SW480 (cell line): ENCODE data around the gene HSF2BP.
"Not testable (repeated sequence)": the region's sequence is repeated elsewhere in the genome, so short reads cannot be mapped to it uniquely, and the experiment has no call there.

Experiments
- DNase-seq: peaks from one replicate; pipeline ENCODE4 v3.0.0-alpha.2; 2016; ENCODE audit warnings: low spot score

The HSF2BP gene

GRCh38 chr21:43597540-43598250, 61.6 kb downstream of the HSF2BP start:
- no peak for DNase-seq

- peak; percentile 48 for DNase-seq
Measured at GRCh38 chr21:43597052-43597451, 62.2 kb downstream of the HSF2BP start.

- no peak for DNase-seq
Measured at GRCh38 chr21:43596616-43597015, 62.7 kb downstream of the HSF2BP start.

GRCh38 chr21:43595769-43596168, 63.5 kb downstream of the HSF2BP start:
- not testable (repeated sequence) for DNase-seq

- no peak for DNase-seq
Measured at GRCh38 chr21:43593078-43593477, 66.2 kb downstream of the HSF2BP start.

- DNase-seq = peak; percentile 17
Measured at GRCh38 chr21:43591571-43591970, 67.7 kb downstream of the HSF2BP start.

GRCh38 chr21:43590194-43590593, 69.1 kb downstream of the HSF2BP start:
- DNase-seq = no peak

- DNase-seq = no peak
Measured at GRCh38 chr21:43588957-43589356, 70.3 kb downstream of the HSF2BP start.

GRCh38 chr21:43585924-43586413, 73.3 kb downstream of the HSF2BP start:
- peak; percentile 94 for DNase-seq

GRCh38 chr21:43585514-43585913, 73.8 kb downstream of the HSF2BP start:
- DNase-seq = no peak

- no peak for DNase-seq
Measured at GRCh38 chr21:43581453-43581852, 77.8 kb downstream of the HSF2BP start.

GRCh38 chr21:43578677-43579303, 80.5 kb downstream of the HSF2BP start:
- DNase-seq = no peak

GRCh38 chr21:43575473-43575844, 83.8 kb downstream of the HSF2BP start:
- DNase-seq = no peak

GRCh38 chr21:43574741-43575472, 84.4 kb downstream of the HSF2BP start:
- no peak for DNase-seq

- DNase-seq = no peak
Measured at GRCh38 chr21:43573921-43574320, 85.4 kb downstream of the HSF2BP start.

- DNase-seq = no peak
Measured at GRCh38 chr21:43572446-43572845, 86.8 kb downstream of the HSF2BP start.

- no peak for DNase-seq
Measured at GRCh38 chr21:43571976-43572375, 87.3 kb downstream of the HSF2BP start.

GRCh38 chr21:43570195-43570594, 89.1 kb downstream of the HSF2BP start:
- DNase-seq = not testable (repeated sequence)

GRCh38 chr21:43562451-43562850, 96.8 kb downstream of the HSF2BP start:
- not testable (repeated sequence) for DNase-seq

- not testable (repeated sequence) for DNase-seq
Measured at GRCh38 chr21:43540561-43540960, 118.7 kb downstream of the HSF2BP start.

GRCh38 chr21:43522495-43523131, 136.7 kb downstream of the HSF2BP start:
- DNase-seq = not testable (repeated sequence)

- not testable (repeated sequence) for DNase-seq
Measured at GRCh38 chr21:43517701-43518100, 141.6 kb downstream of the HSF2BP start.
